Measurements from ENCODE around the gene ATXN2. TPM values are rescaled to one million over a fixed set of nuclear protein-coding genes. Genes with fewer than 3 reads are reported as not detected.
A peak's percentile ranks its signal among the peaks of the same experiment; 100 is the strongest.
"Not testable (repeated sequence)": the region's sequence is repeated elsewhere in the genome, so short reads cannot be mapped to it uniquely, and the experiment has no call there.

The ATXN2 gene
- total RNA-seq, 1 donor from 2014 or later = 66.8 TPM

- H3K27me3 Mint-ChIP-seq (ENCODE audit: low read depth) = no peaks in the 10 kb centered on the region
- peak overlapping the region; percentile 81 for H3K4me3 Mint-ChIP-seq (ENCODE audit: unreplicated experiment)
Measured at GRCh38 chr12:111404362-111405148, 194.6 kb downstream of the ATXN2 start.

GRCh38 chr12:111402490-111402824 is 196.7 kb downstream of the ATXN2 start:
- not testable (repeated sequence) for DNase-seq (ENCODE audit: low spot score); H3K36me3 Mint-ChIP-seq (ENCODE audit: low read depth); H3K9me3 Mint-ChIP-seq (ENCODE audit: low read depth); H3K27me3 Mint-ChIP-seq (ENCODE audit: low read depth); H3K4me3 Mint-ChIP-seq (ENCODE audit: unreplicated experiment); H3K27ac Mint-ChIP-seq (ENCODE audit: unreplicated experiment)
- H3K4me1 Mint-ChIP-seq (ENCODE audit: low read depth) = peaks cover 38% of the 10 kb centered on the region

More at GRCh38 chr12:111404362-111405148, 194.6 kb downstream of the ATXN2 start:
- no peaks in the 10 kb centered on the region for H3K36me3 Mint-ChIP-seq (ENCODE audit: low read depth)
- H3K27ac Mint-ChIP-seq (ENCODE audit: unreplicated experiment) = peak overlapping the region; percentile 62
- no peak for DNase-seq (ENCODE audit: low spot score)
- no peaks in the 10 kb centered on the region for H3K9me3 Mint-ChIP-seq (ENCODE audit: low read depth)
- TF ChIP-seq CTCF (IDR thresholded peaks at IDR 0.05) = no peak
- peaks cover 53% of the 10 kb centered on the region for H3K4me1 Mint-ChIP-seq (ENCODE audit: low read depth)

Other genes with a start within 250 kb of the ATXN2 start
- gene PHETA1, start 230.2 kb downstream of the ATXN2 start, total RNA-seq = 14.2 to 16.0 TPM (median 15.7 TPM) in 3 replicates
- gene SH2B3, start 193.4 kb downstream of the ATXN2 start, total RNA-seq = 14.7 to 20.0 TPM (median 18.3 TPM) in 3 replicates
- gene BRAP, start 86.6 kb upstream of the ATXN2 start, total RNA-seq = 15.3 to 17.3 TPM (median 15.4 TPM) in 3 replicates
- 13.0 to 19.6 TPM (median 13.0 TPM) in 3 replicates for gene ACAD10, start 86.7 kb upstream of the ATXN2 start, total RNA-seq
- gene ALDH2, start 167.6 kb upstream of the ATXN2 start, total RNA-seq = 42.0 to 73.8 TPM (median 73.3 TPM) in 3 replicates
- 30.1 to 31.9 TPM (median 31.6 TPM) in 3 replicates for gene MAPKAPK5, start 242.9 kb upstream of the ATXN2 start, total RNA-seq

Data from chondrocyte (in vitro differentiated cells).